OCI-LY1 (cell line): ENCODE results near the gene ZFY.

ENCODE experiments used
- EZH2 ChIP-seq: fragments of 200-600 bp; sonication (generic), shearing (Covaris generic); IDR thresholded peaks from 2 replicates; pipeline ENCODE4 v1.8.0; 2017; ENCODE audit warnings: borderline replicate concordance, mixed run types, mild to moderate bottlenecking, antibody characterized with exemption, low read length, moderate library complexity, mixed read lengths
- TF ChIP-seq, protein P1 (sequence below): fragments of 200-600 bp; sonication (generic), shearing (Covaris generic); IDR thresholded peaks from 2 replicates; pipeline ENCODE4 v1.5.1; 2017; ENCODE audit warnings: mild to moderate bottlenecking, antibody characterized with exemption, low read length, moderate library complexity, mixed read lengths

DNA sequence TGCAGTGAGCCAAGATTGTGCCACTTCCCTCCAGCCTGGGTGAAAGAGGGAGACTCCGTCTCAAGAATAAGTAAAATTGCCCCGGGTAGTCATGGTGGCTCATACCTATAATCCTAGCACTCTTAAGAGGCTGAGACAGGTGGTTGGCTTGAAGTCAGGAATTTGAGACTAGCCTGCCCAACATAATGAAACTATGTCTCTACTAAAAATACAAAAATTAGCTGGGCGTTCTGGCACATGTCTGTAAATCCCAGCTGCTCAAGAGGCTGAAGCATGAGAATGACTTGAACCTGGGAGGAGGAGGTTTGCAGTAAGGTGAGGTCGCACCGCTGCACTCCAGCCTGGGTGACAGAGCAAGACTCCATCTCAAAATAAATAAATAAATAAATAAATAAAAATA is 49.3 kb downstream of the ZFY start:
- TF ChIP-seq, protein P1, sequence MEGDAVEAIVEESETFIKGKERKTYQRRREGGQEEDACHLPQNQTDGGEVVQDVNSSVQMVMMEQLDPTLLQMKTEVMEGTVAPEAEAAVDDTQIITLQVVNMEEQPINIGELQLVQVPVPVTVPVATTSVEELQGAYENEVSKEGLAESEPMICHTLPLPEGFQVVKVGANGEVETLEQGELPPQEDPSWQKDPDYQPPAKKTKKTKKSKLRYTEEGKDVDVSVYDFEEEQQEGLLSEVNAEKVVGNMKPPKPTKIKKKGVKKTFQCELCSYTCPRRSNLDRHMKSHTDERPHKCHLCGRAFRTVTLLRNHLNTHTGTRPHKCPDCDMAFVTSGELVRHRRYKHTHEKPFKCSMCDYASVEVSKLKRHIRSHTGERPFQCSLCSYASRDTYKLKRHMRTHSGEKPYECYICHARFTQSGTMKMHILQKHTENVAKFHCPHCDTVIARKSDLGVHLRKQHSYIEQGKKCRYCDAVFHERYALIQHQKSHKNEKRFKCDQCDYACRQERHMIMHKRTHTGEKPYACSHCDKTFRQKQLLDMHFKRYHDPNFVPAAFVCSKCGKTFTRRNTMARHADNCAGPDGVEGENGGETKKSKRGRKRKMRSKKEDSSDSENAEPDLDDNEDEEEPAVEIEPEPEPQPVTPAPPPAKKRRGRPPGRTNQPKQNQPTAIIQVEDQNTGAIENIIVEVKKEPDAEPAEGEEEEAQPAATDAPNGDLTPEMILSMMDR = no peak
- TF ChIP-seq EZH2 = no peak
